Ovary (tissue), 3 donors: Measurements from ENCODE around the gene ARSI.

ENCODE experiments used
- EP300 ChIP-seq: sonication (generic); formaldehyde crosslinking; IDR thresholded peaks from one replicate; pipeline ENCODE4 v1.6.1; 2017; ENCODE audit warnings: antibody characterized with exemption
- TF ChIP-seq, protein P1 (sequence below), 3 donors: fragments of 450-650 bp in 2 of 3; fragments of 200-600 bp in 1 of 3; IDR thresholded peaks; one replicate each; pipeline versions ENCODE4 v1.5.1 to v1.8.0; 2016 to 2022; ENCODE audit warnings: antibody characterized with exemption in 3 of 3, mild to moderate bottlenecking in 1 of 3
- donor health status: DM: no; HTN: no; CAD: no.

DNA sequence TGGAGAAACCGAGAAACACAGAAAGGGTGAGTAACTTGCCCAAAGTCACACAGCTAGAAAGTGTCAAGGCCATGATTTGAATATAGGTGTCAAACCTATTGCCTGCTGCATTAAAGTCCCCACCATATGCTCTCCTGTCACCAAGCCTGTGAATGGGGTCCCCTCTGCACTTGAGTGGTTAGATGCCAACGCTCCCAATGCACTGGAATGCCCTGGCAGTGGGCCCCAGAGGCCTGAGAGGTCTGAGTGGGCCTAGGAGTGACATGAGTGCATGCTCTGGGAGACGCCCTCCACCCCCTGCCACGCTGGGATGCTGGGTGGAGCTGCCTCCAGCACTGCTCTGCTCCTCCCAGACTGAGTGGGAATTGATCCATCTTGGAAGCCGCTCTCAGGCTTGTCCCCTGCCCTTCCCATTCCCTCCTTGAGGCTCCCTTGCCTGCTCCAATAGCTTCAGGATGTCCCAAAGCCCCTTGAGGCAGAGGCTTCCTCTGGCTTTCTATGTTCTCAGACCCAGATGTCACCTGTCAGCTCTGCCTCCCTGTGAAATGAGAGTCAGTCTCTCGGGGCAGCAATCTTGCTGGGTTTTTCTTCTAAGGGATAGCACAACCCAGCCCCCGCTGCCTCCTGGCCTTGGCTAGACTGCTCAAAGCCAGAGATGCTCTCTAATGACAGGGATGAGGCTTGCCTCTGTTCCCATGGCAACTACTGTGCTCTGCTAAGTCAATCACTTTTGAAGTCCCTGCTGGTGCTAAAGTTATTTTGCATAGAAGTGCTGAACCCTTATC, 6.6 kb upstream of the ARSI start:
- TF ChIP-seq, protein P1, sequence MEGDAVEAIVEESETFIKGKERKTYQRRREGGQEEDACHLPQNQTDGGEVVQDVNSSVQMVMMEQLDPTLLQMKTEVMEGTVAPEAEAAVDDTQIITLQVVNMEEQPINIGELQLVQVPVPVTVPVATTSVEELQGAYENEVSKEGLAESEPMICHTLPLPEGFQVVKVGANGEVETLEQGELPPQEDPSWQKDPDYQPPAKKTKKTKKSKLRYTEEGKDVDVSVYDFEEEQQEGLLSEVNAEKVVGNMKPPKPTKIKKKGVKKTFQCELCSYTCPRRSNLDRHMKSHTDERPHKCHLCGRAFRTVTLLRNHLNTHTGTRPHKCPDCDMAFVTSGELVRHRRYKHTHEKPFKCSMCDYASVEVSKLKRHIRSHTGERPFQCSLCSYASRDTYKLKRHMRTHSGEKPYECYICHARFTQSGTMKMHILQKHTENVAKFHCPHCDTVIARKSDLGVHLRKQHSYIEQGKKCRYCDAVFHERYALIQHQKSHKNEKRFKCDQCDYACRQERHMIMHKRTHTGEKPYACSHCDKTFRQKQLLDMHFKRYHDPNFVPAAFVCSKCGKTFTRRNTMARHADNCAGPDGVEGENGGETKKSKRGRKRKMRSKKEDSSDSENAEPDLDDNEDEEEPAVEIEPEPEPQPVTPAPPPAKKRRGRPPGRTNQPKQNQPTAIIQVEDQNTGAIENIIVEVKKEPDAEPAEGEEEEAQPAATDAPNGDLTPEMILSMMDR (IDR thresholded peaks at IDR 0.05): no peak
- no peak for TF ChIP-seq EP300
